Tibial nerve (tissue), 4 donors: Measurements from ENCODE around the gene FAM83G. TPM values are rescaled to one million over a fixed set of nuclear protein-coding genes. Genes with fewer than 3 reads are reported as not detected.

ENCODE experiments used
- DNase-seq, 2 donors: peaks; one replicate each; pipeline ENCODE4 v3.0.0-alpha.2; 2019; ENCODE audit warnings: low spot score in 2 of 2
- H3K27ac ChIP-seq, 4 donors: fragments of 200-600 bp; sonication (generic) in 3 of 4; one replicate each; pipeline ENCODE4 v1.5.1; 2017 to 2019; ENCODE audit warnings: mild to moderate bottlenecking in 1 of 4
- H3K27me3 ChIP-seq, 2 donors: fragments of 200-600 bp; sonication (generic) in 1 of 2; one replicate each; pipeline versions ENCODE4 v1.5.1 to v1.6.0; 2017 to 2019
- H3K36me3 ChIP-seq, 3 donors: fragments of 200-600 bp; sonication (generic); one replicate each; pipeline ENCODE4 v1.5.1; 2018 to 2019
- H3K4me1 ChIP-seq, 4 donors: fragments of 200-600 bp; sonication (generic) in 3 of 4; one replicate each; pipeline ENCODE4 v1.5.1; 2017 to 2019
- H3K4me3 ChIP-seq, 4 donors: fragments of 200-600 bp; sonication (generic) in 3 of 4; one replicate each; pipeline ENCODE4 v1.5.1; 2017 to 2019; ENCODE audit warnings: mild to moderate bottlenecking in 1 of 4, moderate library complexity in 1 of 4
- H3K9me3 ChIP-seq, 4 donors: fragments of 200-600 bp; sonication (generic) in 3 of 4; one replicate each; pipeline ENCODE4 v1.5.1; 2017 to 2019
- EP300 ChIP-seq, 2 donors: sonication (generic); formaldehyde crosslinking; IDR thresholded peaks; one replicate each; pipeline ENCODE4 v1.6.1; 2017; ENCODE audit warnings: antibody characterized with exemption in 2 of 2, mild to moderate bottlenecking in 1 of 2
- POLR2A ChIP-seq, 2 donors: fragments of 450-650 bp; IDR thresholded peaks; one replicate each; pipeline ENCODE4 v1.6.1; 2017; ENCODE audit warnings: antibody characterized with exemption in 2 of 2, mild to moderate bottlenecking in 2 of 2, moderate library complexity in 2 of 2
- WGBS, 2 donors: methylation state at CpG; one replicate each; pipeline ENCODE4 v1.1.5; 2018; 5-methylcytosine and 5-hydroxymethylcytosine counted together
- total RNA-seq, 4 donors: library from RNA; depleted of rRNA; stranded (reverse); fragments of >200 nt; gene quantifications; one replicate each; pipeline ENCODE4 v1.1.0, GENCODE V29; 2016
- TF ChIP-seq, protein P1 (sequence below), 5 experiments: fragments of 200-600 bp in 3 of 5; fragments of 450-650 bp in 2 of 5; sonication (generic) in 3 of 5; IDR thresholded peaks; one replicate each; pipeline ENCODE4 v1.5.1; 2016 to 2019; ENCODE audit warnings: antibody characterized with exemption in 5 of 5, mild to moderate bottlenecking in 3 of 5, moderate library complexity in 2 of 5

The FAM83G gene
- total RNA-seq, 4 donors from 2014 or later = 1.3 to 11.8 (median 3.8) TPM

DNA sequence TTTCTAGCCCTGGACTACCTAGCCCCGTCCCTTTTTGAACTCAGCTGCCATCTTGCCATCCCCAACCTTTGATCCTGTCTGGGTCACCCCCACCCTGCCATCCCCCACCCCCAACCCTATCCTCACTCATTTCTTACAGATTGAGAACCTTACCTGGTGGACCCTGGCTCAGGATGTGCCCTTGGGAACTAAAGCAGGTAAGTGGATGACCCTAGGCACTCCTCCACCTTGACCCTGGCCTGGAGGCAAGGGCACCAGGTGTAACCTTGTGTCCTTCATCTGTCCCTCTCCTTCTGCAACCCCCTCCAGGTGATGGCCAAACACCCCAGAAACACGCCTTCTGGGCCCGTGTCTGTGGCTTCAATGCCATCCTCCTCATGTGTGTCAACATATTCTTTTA is 15.5 kb upstream of the FAM83G start:
- Histone ChIP-seq H3K36me3 (no peaks in the 10 kb centered on the region), H3K4me1 (no peaks in the 10 kb centered on the region), H3K27ac (no peak overlapping the region), H3K9me3 (no peaks in the 10 kb centered on the region), H3K4me3 (no peak overlapping the region), H3K27me3 (peaks cover 0 to 4% of the 10 kb centered on the region in 2 donors)
- WGBS, 2 donors = 92 to 94% methylated on average over 3 of the region's 3 CpGs
- DNase-seq = no peak
- no peak for TF ChIP-seq POLR2A (IDR thresholded peaks at IDR 0.05)

DNA sequence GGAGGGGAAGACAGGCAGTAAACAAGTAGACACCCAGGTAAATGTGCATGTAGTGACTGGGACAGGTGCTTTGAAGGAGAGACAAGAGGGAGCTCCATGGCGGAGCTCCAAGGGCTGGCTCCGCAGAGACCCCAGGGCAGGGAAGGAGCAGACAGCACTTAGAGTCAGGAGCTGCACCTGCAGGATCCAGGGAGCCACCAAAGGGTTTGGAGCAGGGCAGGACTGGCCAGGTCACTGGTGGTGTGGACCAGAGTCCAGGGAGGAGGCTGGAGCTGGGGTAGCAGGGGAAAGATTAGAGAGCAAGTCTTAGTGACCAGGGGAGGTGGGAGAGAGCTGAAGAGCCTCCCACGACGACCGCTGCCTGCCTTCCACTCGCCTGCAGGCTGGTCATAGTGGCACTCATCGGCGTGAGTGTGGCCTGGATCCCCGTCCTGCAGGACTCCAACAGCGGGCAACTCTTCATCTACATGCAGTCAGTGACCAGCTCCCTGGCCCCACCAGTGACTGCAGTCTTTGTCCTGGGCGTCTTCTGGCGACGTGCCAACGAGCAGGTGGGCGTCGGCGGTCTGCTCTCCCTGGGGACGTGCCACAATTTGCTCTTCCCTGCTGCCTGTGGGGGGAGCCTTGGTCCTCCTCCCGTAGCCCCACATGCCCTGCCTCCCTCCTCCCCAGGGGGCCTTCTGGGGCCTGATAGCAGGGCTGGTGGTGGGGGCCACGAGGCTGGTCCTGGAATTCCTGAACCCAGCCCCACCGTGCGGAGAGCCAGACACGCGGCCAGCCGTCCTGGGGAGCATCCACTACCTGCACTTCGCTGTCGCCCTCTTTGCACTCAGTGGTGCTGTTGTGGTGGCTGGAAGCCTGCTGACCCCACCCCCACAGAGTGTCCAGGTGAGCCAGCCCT is 14.7 kb upstream of the FAM83G start:
- no peaks in the 10 kb centered on the region for H3K4me1 ChIP-seq
- H3K27ac ChIP-seq = no peak overlapping the region
- H3K9me3 ChIP-seq = no peaks in the 10 kb centered on the region
- 32 to 52% methylated on average over 27 of the region's 27 CpGs for WGBS, 2 donors
- peaks cover 0 to 4% of the 10 kb centered on the region in 2 donors for H3K27me3 ChIP-seq
- TF ChIP-seq, protein P1, sequence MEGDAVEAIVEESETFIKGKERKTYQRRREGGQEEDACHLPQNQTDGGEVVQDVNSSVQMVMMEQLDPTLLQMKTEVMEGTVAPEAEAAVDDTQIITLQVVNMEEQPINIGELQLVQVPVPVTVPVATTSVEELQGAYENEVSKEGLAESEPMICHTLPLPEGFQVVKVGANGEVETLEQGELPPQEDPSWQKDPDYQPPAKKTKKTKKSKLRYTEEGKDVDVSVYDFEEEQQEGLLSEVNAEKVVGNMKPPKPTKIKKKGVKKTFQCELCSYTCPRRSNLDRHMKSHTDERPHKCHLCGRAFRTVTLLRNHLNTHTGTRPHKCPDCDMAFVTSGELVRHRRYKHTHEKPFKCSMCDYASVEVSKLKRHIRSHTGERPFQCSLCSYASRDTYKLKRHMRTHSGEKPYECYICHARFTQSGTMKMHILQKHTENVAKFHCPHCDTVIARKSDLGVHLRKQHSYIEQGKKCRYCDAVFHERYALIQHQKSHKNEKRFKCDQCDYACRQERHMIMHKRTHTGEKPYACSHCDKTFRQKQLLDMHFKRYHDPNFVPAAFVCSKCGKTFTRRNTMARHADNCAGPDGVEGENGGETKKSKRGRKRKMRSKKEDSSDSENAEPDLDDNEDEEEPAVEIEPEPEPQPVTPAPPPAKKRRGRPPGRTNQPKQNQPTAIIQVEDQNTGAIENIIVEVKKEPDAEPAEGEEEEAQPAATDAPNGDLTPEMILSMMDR (IDR thresholded peaks at IDR 0.05) = no peak
- no peak for TF ChIP-seq POLR2A (IDR thresholded peaks at IDR 0.05)
- no peak overlapping the region for H3K4me3 ChIP-seq
- no peaks in the 10 kb centered on the region for H3K36me3 ChIP-seq
- DNase-seq = no peak

DNA sequence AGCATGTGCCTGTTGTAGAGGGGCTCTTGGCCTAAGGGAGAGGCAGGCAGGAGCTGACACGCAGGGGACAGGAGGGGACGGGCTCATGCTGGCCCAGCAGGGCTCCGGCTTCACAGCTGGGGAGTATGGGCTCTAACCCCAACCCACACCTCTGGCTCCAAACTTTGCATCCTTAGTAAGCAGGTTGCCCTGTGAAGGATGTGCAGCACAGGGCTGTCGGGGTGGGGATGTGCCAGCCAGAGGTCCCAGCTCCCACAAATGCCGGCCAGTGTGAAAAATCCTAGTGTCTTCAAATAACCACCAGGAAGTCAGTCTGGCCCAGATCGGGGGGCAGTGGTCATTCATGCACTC is 14.0 kb upstream of the FAM83G start:
- Histone ChIP-seq H3K4me3 (no peak overlapping the region), H3K36me3 (no peaks in the 10 kb centered on the region), H3K4me1 (no peaks in the 10 kb centered on the region), H3K27me3 (peaks cover 0 to 4% of the 10 kb centered on the region in 2 donors), H3K9me3 (no peaks in the 10 kb centered on the region), H3K27ac (no peak overlapping the region)
- TF ChIP-seq, protein P1 (IDR thresholded peaks at IDR 0.05) = no peak
- TF ChIP-seq EP300 (IDR thresholded peaks at IDR 0.05) (no peak), POLR2A (IDR thresholded peaks at IDR 0.05) (no peak)
- DNase-seq = no peak
- 79 to 85% methylated on average over 5 to 6 of the region's 6 CpGs for WGBS, 2 donors

- TF ChIP-seq EP300 (IDR thresholded peaks at IDR 0.05) (no peak), POLR2A (IDR thresholded peaks at IDR 0.05) (no peak)
- TF ChIP-seq, protein P1 (IDR thresholded peaks at IDR 0.05) = no peak
- DNase-seq = no peak
- no peaks in the 10 kb centered on the region for H3K4me1 ChIP-seq
- H3K36me3 ChIP-seq = no peaks in the 10 kb centered on the region
- peaks cover 0 to 4% of the 10 kb centered on the region in 2 donors for H3K27me3 ChIP-seq
- no peak overlapping the region for H3K27ac ChIP-seq
- H3K4me3 ChIP-seq = no peak overlapping the region
- no peaks in the 10 kb centered on the region for H3K9me3 ChIP-seq
- 83 to 88% methylated on average over 14 to 16 of the region's 16 CpGs for WGBS, 2 donors
These were observed 13.4 kb upstream of the FAM83G start for GRCh38 chr17:19017804-19018599.

DNA sequence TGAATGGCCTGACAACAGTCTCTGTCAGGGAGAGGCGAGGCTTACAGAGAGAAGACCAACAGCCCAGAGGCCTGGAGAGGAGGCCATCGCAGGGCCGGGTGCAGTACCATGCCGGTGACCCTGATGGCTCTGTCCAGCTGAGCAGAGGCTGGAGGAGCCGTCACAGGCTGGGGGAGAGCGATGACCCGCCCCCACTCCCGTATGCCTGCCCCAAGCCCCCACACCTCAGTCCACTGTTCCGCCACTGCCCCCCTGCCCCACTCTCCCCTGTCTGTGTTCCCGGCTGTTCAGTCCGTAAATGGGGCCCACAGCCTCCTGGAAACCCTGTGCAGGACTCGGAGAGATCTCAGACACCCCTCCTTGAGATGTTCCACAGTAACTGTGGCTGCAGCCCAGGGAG is 12.8 kb upstream of the FAM83G start:
- DNase-seq = no peak
- 71 to 74% methylated on average over 10 to 12 of the region's 12 CpGs for WGBS, 2 donors
- Histone ChIP-seq H3K9me3 (no peaks in the 10 kb centered on the region), H3K27me3 (peaks cover 0 to 4% of the 10 kb centered on the region in 2 donors), H3K36me3 (no peaks in the 10 kb centered on the region), H3K27ac (no peak overlapping the region), H3K4me3 (no peak overlapping the region), H3K4me1 (no peaks in the 10 kb centered on the region)
- TF ChIP-seq POLR2A (IDR thresholded peaks at IDR 0.05) = no peak
- TF ChIP-seq EP300 (IDR thresholded peaks at IDR 0.05) = no peak
- TF ChIP-seq, protein P1 (IDR thresholded peaks at IDR 0.05) = no peak
